Keratinocyte (primary cell): ENCODE measurements around the gene ELAVL1. TPM values are rescaled to one million over a fixed set of nuclear protein-coding genes. Genes with fewer than 3 reads are reported as not detected.

Source experiments
- DNase-seq: peaks from one replicate; pipeline ENCODE4 v3.0.0-alpha.2; 2011; ENCODE audit warnings: low read depth, missing footprints, low spot score
- FAIRE-seq: peaks from 2 replicates; lab custom pipeline; 2011; peaks lifted over from hg19 to GRCh38; lab: Jason Lieb, UNC
- H2AFZ ChIP-seq: 2 replicates; pipeline ENCODE4 v1.6.0; 2012; ENCODE audit warnings: low read length, control low read depth, inconsistent platforms; ENCODE audit not compliant: control insufficient read depth
- H3K27ac ChIP-seq: 2 replicates; pipeline ENCODE4 v1.5.1; 2011; ENCODE audit warnings: low read length; ENCODE audit not compliant: control insufficient read depth, insufficient read depth
- H3K27me3 ChIP-seq: 3 replicates; pipeline ENCODE4 v1.6.0; 2011; ENCODE audit warnings: low read length; ENCODE audit not compliant: control insufficient read depth, insufficient read depth; ENCODE audit errors: extremely low read depth
- H3K36me3 ChIP-seq, 2 experiments: 2 replicates in 1 of 2; 3 replicates in 1 of 2; pipeline ENCODE4 v1.5.1; 2011; ENCODE audit warnings: low read length in 2 of 2, mild to moderate bottlenecking in 1 of 2; ENCODE audit not compliant: control insufficient read depth in 2 of 2, insufficient read depth in 2 of 2; ENCODE audit errors: extremely low read depth in 1 of 2
- H3K4me1 ChIP-seq: 3 replicates; pipeline ENCODE4 v1.5.1; 2011; ENCODE audit warnings: low read length; ENCODE audit not compliant: control insufficient read depth, insufficient read depth; ENCODE audit errors: extremely low read depth
- H3K4me2 ChIP-seq: 3 replicates; pipeline ENCODE4 v1.6.0; 2011; ENCODE audit warnings: low read depth, low read length; ENCODE audit not compliant: control insufficient read depth, insufficient read depth; ENCODE audit errors: extremely low read depth
- H3K4me3 ChIP-seq, 3 experiments: fragments of 200-600 bp in 1 of 3; sonication (generic) in 1 of 3; 2 replicates in 2 of 3; 3 replicates in 1 of 3; pipeline ENCODE4 v1.5.1; 2011 to 2016; ENCODE audit warnings: low read length in 3 of 3, mild to moderate bottlenecking in 3 of 3, control low read depth in 2 of 3, inconsistent platforms in 1 of 3, low read depth in 1 of 3, mixed read lengths in 1 of 3, mixed run types in 1 of 3, moderate library complexity in 1 of 3; ENCODE audit not compliant: control insufficient read depth in 2 of 3, insufficient read depth in 2 of 3; ENCODE audit errors: extremely low read depth in 1 of 3
- H3K79me2 ChIP-seq: 2 replicates; pipeline ENCODE4 v1.6.0; 2012; ENCODE audit warnings: low read length; ENCODE audit not compliant: control insufficient read depth, insufficient read depth
- H3K9ac ChIP-seq: 3 replicates; pipeline ENCODE4 v1.6.0; 2011; ENCODE audit warnings: low read length; ENCODE audit not compliant: control insufficient read depth, insufficient read depth; ENCODE audit errors: extremely low read depth
- H3K9me1 ChIP-seq: 3 replicates; pipeline ENCODE4 v1.6.0; 2011; ENCODE audit warnings: low read length; ENCODE audit not compliant: control insufficient read depth, insufficient read depth; ENCODE audit errors: extremely low read depth
- H3K9me3 ChIP-seq: 2 replicates; pipeline ENCODE4 v1.5.1; 2012; ENCODE audit warnings: low read depth, low read length; ENCODE audit not compliant: control insufficient read depth
- H4K20me1 ChIP-seq: 3 replicates; pipeline ENCODE4 v1.6.0; 2011; ENCODE audit warnings: low read length; ENCODE audit not compliant: control insufficient read depth, insufficient read depth; ENCODE audit errors: extremely low read depth
- EZH2 ChIP-seq: IDR thresholded peaks from one replicate; pipeline ENCODE4 v1.6.1; 2012; ENCODE audit warnings: inconsistent platforms, mild to moderate bottlenecking, low read length, moderate library complexity
- dilution Hi-C: fragments of 300-500 bp; cut with MboI; formaldehyde crosslinking; loops from one replicate; pipeline ENCODE4 v1.7.0; 2020; ENCODE audit warnings: low sequenced_read_pairs; ENCODE audit not compliant: extremely low pct_ligation_motif_present
- polyA plus RNA-seq, 5 experiments: library from polyadenylated mRNA; depleted of rRNA in 3 of 5; stranded (reverse) in 3 of 5; stranded (forward) in 1 of 5; unstranded in 1 of 5; fragments of >200 nt; gene quantifications; 1 replicate in 1 of 5; 2 replicates in 3 of 5; 3 replicates in 1 of 5; pipeline versions ENCODE4 v1.2.1 to v1.2.3, GENCODE V29; 2011 to 2012; ENCODE audit warnings: missing spikeins in 2 of 5, low read depth in 1 of 5, low replicate concordance in 1 of 5
- TF ChIP-seq, protein P1 (sequence below), 3 experiments: IDR thresholded peaks in 1 of 3; conservative IDR thresholded peaks in 1 of 3; optimal IDR thresholded peaks in 1 of 3; 2 replicates in 2 of 3; 3 replicates in 1 of 3; pipeline versions ENCODE3 to v1.5.1; 2011; ENCODE audit warnings: low read length in 3 of 3, mild to moderate bottlenecking in 3 of 3, moderate library complexity in 2 of 3, control low read depth in 1 of 3, inconsistent platforms in 1 of 3; ENCODE audit not compliant: insufficient read depth in 2 of 3; ENCODE audit errors: extremely low read depth in 1 of 3

Gene ELAVL1
- polyA plus RNA-seq, 1 donor (not counting 4 experiments of a cell fraction or from before 2014, with no cell fraction given) = 46.9 TPM

DNA sequence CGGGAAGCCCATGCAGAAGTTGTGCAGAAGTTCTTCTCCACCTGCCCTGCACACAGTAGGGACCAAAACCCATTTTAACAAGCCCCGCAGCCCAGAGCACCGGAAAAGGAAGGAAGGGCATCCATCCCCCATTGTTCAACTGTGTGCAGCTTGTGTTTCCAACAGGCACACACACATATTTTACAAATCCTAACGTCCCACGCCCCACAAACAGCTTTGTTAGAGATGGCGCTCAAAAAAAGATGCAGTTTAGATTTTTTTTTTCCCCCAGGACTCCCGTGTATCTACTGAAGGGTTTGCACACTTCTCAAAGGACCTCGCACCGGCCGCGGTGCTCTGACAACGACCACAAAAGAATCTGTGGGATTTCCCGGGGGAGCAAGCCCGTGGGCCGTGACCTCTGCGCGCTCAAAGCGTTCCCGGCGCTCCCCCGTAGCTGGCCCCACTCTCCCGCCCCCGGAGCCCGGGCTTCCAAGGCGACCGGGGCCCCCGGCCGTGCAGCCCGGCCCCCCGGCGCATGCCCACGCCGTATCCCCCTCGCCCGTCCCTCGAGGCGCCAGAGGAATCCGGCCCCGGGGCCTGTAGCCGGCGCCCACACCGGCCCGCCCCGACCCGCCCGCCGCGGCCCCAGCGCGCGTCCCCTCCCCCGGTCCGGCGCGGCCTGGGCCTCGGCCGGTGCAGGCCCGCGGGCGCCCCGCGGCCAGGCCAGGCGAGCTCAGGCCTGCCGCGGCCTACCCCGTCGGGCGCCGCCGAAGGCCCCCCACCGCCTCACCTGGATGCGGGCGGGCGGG, 523 bp downstream of the ELAVL1 start:
- no peak overlapping the region for H2AFZ ChIP-seq
- peak overlapping the region; percentile 65 for H3K4me2 ChIP-seq
- peaks cover 23% of the 10 kb centered on the region for H3K4me1 ChIP-seq
- FAIRE-seq (no peak), DNase-seq (no peak)
- H3K4me3 ChIP-seq = peak overlapping the region; percentile 76 to 86 (median 80)
- TF ChIP-seq, protein P1, sequence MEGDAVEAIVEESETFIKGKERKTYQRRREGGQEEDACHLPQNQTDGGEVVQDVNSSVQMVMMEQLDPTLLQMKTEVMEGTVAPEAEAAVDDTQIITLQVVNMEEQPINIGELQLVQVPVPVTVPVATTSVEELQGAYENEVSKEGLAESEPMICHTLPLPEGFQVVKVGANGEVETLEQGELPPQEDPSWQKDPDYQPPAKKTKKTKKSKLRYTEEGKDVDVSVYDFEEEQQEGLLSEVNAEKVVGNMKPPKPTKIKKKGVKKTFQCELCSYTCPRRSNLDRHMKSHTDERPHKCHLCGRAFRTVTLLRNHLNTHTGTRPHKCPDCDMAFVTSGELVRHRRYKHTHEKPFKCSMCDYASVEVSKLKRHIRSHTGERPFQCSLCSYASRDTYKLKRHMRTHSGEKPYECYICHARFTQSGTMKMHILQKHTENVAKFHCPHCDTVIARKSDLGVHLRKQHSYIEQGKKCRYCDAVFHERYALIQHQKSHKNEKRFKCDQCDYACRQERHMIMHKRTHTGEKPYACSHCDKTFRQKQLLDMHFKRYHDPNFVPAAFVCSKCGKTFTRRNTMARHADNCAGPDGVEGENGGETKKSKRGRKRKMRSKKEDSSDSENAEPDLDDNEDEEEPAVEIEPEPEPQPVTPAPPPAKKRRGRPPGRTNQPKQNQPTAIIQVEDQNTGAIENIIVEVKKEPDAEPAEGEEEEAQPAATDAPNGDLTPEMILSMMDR (optimal IDR thresholded peaks at IDR 0.05 in 1 of 3, IDR thresholded peaks at IDR 0.05 in 1 of 3, conservative IDR thresholded peaks at IDR 0.05 in 1 of 3; ENCODE audit: extremely low read depth in 1 of 3, insufficient read depth in 2 of 3, low read length in 3 of 3) = no peak
- no peak for TF ChIP-seq EZH2
- peak overlapping the region; percentile 9 for H3K27ac ChIP-seq
- no peaks in the 10 kb centered on the region for H3K27me3 ChIP-seq
- peaks cover 55% of the 10 kb centered on the region for H3K79me2 ChIP-seq
- H3K9ac ChIP-seq = peak overlapping the region; percentile 65
- H3K9me3 ChIP-seq = no peaks in the 10 kb centered on the region
- H4K20me1 ChIP-seq = peaks cover 28% of the 10 kb centered on the region
- dilution Hi-C loops = no loop called here
- H3K36me3 ChIP-seq = peaks cover 9 to 14% of the 10 kb centered on the region in 2 experiments
- H3K9me1 ChIP-seq = no peaks in the 10 kb centered on the region

DNA sequence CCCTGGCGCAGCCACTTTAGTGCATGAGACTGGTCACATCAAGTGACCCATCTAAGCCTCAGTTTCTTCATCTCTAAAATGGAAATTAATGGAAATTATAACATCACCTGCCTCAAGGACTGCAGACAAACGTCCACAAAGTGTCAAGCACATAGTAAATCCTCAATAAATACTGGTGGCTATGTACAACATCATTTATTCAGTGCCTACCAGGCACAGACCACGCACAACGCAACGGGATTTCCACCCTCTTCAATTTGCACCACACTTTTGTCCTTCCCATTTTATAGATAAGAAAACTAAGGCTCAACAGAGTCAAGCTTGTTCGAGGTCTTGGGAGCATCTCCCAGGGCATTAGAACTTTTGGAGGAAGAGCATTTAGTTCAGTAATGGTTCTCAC, 1.4 kb downstream of the ELAVL1 start:
- peaks cover 26% of the 10 kb centered on the region for H3K4me1 ChIP-seq
- peak overlapping the region; percentile 76 to 86 (median 80) for H3K4me3 ChIP-seq
- peaks cover 28% of the 10 kb centered on the region for H4K20me1 ChIP-seq
- peak overlapping the region; percentile 65 for H3K9ac ChIP-seq
- no peak for DNase-seq
- H3K27me3 ChIP-seq = no peaks in the 10 kb centered on the region
- dilution Hi-C loops = no loop called here
- peak overlapping the region; percentile 9 for H3K27ac ChIP-seq
- H3K4me2 ChIP-seq = peak overlapping the region; percentile 65
- H3K9me1 ChIP-seq = no peaks in the 10 kb centered on the region
- H2AFZ ChIP-seq = no peak overlapping the region
- no peak for TF ChIP-seq EZH2
- TF ChIP-seq, protein P1 (optimal IDR thresholded peaks at IDR 0.05 in 1 of 3, IDR thresholded peaks at IDR 0.05 in 1 of 3, conservative IDR thresholded peaks at IDR 0.05 in 1 of 3; ENCODE audit: extremely low read depth in 1 of 3, insufficient read depth in 2 of 3, low read length in 3 of 3) = no peak
- no peak for FAIRE-seq
- H3K9me3 ChIP-seq = no peaks in the 10 kb centered on the region
- H3K79me2 ChIP-seq = peaks cover 64% of the 10 kb centered on the region
- peaks cover 9 to 19% of the 10 kb centered on the region in 2 experiments for H3K36me3 ChIP-seq
